Activated T-cell treated with anti-CD3 and anti-CD28 coated beads, Interleukin-2, amount 50 U/mL, for 72 hours (primary cell): Measurements from ENCODE around the gene FBXO31. TPM values are rescaled to one million over a fixed set of nuclear protein-coding genes. Genes with fewer than 3 reads are reported as not detected.

Source experiments
- ATAC-seq, 2 donors: fragments of 150-1000 bp; cut with Tn5 transposase; replicated peaks in 1 of 2; 2 replicates each; pipeline ENCODE4 v1.10.0; 2021; ENCODE audit warnings: moderate library complexity in 2 of 2, mild to moderate bottlenecking in 1 of 2
- DNase-seq, 2 donors: peaks; one replicate each; pipeline ENCODE4 v3.0.0; 2021 to 2022; ENCODE audit warnings: mixed read lengths in 1 of 2
- H3K27ac Mint-ChIP-seq: one replicate; pipeline ENCODE4 v1.8.0; 2022; ENCODE audit warnings: mild to moderate bottlenecking, moderate library complexity, mixed read lengths
- H3K27me3 Mint-ChIP-seq: one replicate; pipeline ENCODE4 v1.8.0; 2022; ENCODE audit warnings: low read depth, mixed read lengths
- H3K36me3 Mint-ChIP-seq, 2 donors: one replicate each; pipeline ENCODE4 v1.8.0; 2022; ENCODE audit warnings: mixed read lengths in 2 of 2, mild to moderate bottlenecking in 1 of 2; ENCODE audit not compliant: insufficient read depth in 2 of 2
- H3K4me1 Mint-ChIP-seq: one replicate; pipeline ENCODE4 v1.8.0; 2022; ENCODE audit warnings: low read depth, mixed read lengths
- H3K4me3 Mint-ChIP-seq, 2 donors: one replicate each; pipeline ENCODE4 v1.8.0; 2022; ENCODE audit warnings: mild to moderate bottlenecking in 2 of 2, mixed read lengths in 2 of 2, moderate library complexity in 2 of 2
- H3K9me3 Mint-ChIP-seq, 2 donors: one replicate each; pipeline ENCODE4 v1.8.0; 2022; ENCODE audit warnings: mixed read lengths in 2 of 2
- total RNA-seq, 2 donors: library from RNA; stranded (reverse); gene quantifications; one replicate each; pipeline ENCODE4 v1.2.3, GENCODE V29; 2022

The FBXO31 gene, protein sequence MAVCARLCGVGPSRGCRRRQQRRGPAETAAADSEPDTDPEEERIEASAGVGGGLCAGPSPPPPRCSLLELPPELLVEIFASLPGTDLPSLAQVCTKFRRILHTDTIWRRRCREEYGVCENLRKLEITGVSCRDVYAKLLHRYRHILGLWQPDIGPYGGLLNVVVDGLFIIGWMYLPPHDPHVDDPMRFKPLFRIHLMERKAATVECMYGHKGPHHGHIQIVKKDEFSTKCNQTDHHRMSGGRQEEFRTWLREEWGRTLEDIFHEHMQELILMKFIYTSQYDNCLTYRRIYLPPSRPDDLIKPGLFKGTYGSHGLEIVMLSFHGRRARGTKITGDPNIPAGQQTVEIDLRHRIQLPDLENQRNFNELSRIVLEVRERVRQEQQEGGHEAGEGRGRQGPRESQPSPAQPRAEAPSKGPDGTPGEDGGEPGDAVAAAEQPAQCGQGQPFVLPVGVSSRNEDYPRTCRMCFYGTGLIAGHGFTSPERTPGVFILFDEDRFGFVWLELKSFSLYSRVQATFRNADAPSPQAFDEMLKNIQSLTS
- total RNA-seq, result 10 to 100 TPM; 33.7 to 36.8 TPM

DNA sequence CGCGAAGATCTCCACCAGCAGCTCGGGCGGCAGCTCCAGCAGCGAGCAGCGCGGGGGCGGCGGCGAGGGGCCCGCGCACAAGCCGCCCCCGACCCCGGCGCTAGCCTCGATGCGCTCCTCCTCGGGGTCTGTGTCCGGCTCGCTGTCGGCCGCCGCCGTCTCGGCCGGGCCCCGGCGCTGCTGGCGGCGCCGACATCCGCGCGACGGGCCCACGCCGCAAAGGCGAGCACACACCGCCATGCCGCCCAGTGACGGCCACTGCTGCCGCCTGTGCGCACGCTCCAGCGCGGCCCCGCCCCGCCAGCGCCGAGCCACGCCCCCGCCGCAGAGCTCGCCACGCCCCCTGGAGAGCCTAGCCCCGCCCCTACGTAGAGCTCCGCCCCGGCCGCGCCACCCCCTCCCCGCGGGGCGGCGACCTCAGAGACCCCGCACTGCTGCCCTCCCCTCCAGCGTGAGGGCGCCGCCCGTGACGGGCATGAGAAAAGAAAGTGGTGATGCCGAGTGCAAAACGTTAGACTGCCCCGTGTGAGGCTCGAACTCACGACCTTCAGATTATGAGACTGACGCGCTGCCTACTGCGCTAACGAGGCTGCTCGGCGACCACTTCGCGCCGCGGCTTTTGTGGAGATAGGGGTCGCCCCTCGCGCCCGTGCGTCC, at the start of gene FBXO31:
Gene FBXO31 (minus strand): TSS at position 272 of the 657 bp plus-strand sequence. CDS start 32 bp downstream, at position 240.
- Mint-ChIP-seq H3K4me3 (peak within 1 kb of the TSS; percentile 87 to 98), H3K4me1 (peaks cover 68% of the 10 kb centered on the region), H3K9me3 (peaks cover 0 to 2% of the 10 kb centered on the region in 2 donors), H3K27me3 (no peaks in the 10 kb centered on the region), H3K27ac (peak within 1 kb of the TSS; percentile 100), H3K36me3 (peaks cover 2% of the 10 kb centered on the region in 2 donors)
- DNase-seq (peak; percentile 93 to 96), ATAC-seq (peak; percentile 67 to 72)

DNA sequence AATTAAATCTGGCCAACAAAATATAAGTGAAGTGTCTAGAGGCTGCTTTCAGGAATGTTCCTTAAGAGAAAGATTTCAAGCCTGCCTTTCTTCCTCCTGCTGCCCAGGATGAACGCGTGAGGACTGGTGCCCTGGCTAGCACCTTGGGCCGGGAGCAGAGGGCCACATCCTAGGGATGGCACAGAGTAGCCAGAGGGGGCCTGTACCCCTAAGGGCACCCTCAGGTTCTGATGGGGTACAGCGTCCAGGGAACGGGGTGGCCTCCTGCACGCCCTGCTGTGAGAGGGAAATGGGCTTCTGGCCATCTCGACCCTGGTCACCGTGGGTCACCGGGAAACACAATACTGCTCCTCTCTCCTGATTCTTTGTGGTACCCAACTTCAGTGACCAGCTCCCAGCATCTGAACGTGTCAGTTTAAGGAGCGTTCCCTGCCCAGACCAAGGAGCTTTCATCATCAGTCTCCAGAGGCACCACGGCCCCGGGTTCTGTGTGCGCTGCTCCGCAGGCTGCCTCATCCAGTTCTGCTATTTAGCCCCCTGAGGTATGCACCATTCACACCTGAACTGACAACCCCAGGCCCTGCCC, 48.8 kb upstream of the FBXO31 start:
- peaks cover 0 to 1% of the 10 kb centered on the region in 2 donors for H3K36me3 Mint-ChIP-seq
- DNase-seq (no peak), ATAC-seq (no peak)
- no peak overlapping the region for H3K27ac Mint-ChIP-seq
- peaks cover 23% of the 10 kb centered on the region for H3K4me1 Mint-ChIP-seq
- H3K9me3 Mint-ChIP-seq, result no peaks in the 10 kb centered on the region
- H3K4me3 Mint-ChIP-seq, result no peak overlapping the region
- no peaks in the 10 kb centered on the region for H3K27me3 Mint-ChIP-seq

DNA sequence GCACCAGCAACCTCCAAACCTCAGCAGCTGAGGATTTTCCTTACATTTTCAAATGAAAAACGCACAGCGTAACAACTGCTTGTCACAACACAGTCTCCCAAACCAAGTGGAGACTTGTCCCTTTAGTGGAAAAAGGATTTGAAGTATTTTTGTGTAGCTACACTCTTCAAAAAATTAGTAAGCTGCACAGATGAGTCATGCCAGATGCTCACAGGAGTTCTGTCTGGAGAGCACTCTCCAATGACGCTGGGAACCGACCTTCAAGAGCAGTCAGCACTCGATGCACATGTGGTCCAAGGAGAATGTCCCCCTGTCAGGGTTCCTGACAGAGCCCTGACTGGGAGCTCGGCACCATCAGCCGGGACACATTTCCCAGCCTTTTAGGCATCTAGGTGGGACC, 48.4 kb upstream of the FBXO31 start:
- Mint-ChIP-seq H3K4me3 (no peak overlapping the region), H3K9me3 (no peaks in the 10 kb centered on the region), H3K27me3 (no peaks in the 10 kb centered on the region), H3K27ac (no peak overlapping the region), H3K36me3 (peaks cover 0 to 1% of the 10 kb centered on the region in 2 donors), H3K4me1 (peaks cover 21% of the 10 kb centered on the region)
- no peak for DNase-seq
- no peak for ATAC-seq

DNA sequence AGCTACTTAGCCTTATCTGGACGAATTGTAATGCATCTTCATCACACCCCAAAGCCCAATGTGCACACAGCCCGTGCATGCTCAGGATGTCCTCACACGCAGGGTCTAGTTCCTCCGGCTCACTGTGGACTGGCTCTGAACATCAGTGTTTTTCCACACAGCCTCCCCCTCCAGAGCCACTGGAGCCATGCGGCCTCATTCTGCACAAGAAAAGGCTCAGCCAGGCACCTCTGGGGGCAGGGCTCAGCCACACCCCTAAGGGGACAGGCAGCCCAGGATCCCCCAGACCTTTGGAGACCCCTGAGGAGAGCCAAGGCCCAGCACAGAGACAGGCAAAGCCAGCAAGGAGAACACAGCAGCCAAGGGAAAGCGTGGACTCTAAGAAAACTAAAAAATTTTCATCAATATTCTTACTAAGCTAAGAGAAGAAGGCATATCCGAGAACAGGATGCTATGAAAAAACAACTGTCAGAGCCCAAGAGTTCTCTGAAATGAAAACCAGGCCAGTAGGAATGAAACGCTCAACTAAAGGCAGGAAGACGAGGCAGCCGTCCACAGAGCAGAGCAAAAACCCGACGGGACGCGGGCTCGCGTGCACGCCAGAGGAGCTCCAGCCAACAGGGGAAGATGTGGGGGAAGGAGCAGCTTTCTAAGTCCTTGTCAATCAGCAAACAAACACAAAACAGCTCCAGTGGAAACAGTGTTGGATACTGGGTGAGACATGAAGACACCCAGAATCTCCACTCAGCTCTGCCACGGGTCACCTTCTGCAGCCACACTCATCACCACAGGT, 43.0 kb upstream of the FBXO31 start:
- no peak for ATAC-seq
- DNase-seq, result no peak
- H3K36me3 Mint-ChIP-seq, result peaks cover 2 to 5% of the 10 kb centered on the region in 2 donors

DNA sequence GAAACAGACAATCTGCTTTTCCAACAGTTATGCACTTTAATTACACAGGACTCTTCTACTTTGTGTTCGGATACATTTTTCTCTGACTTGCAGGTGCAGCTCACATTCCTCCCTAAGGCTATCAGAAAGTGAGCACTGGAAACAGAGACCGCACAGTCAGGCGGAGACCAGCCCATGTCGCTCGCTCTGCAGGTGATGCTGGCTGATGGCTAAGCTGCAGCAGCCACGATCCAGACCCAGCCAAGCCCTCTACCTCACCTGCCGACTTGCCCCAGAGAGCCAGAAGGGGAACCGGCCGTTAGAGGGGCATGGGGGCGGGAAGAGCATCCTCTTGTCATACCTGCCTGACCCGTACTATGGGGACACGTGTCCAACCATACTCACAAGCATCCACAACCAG, 42.4 kb upstream of the FBXO31 start:
- Mint-ChIP-seq H3K4me1 (no peaks in the 10 kb centered on the region), H3K9me3 (no peaks in the 10 kb centered on the region), H3K4me3 (no peak overlapping the region), H3K27ac (no peak overlapping the region), H3K27me3 (no peaks in the 10 kb centered on the region), H3K36me3 (peaks cover 2 to 5% of the 10 kb centered on the region in 2 donors)
- ATAC-seq, result no peak
- DNase-seq, result no peak

More for the DNA sequence above, 43.0 kb upstream of the FBXO31 start:
- Mint-ChIP-seq H3K4me1 (no peaks in the 10 kb centered on the region), H3K4me3 (no peak overlapping the region), H3K9me3 (no peaks in the 10 kb centered on the region), H3K27me3 (no peaks in the 10 kb centered on the region), H3K27ac (no peak overlapping the region)

DNA sequence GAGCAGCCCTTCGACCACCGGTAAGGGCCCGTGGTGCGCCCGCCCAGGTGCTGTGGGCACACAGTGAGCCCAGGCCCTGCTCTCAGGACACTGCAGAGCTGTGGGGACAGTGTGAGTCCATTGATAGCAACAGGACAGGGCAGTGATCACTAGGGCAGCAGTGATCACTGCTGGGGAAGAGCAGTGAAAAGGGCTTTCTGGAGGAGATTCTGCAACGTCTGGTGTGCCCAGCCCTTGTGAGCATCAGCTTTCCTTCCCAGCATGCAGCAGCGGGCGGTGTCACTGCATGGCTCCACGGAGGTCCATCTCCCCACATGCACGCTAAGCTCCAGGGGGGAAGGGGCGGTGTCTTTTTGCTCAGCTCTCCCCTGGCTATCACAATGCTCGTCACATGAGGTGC, 40.7 kb upstream of the FBXO31 start:
- no peaks in the 10 kb centered on the region for H3K4me1 Mint-ChIP-seq
- ATAC-seq (no peak), DNase-seq (no peak)
- H3K4me3 Mint-ChIP-seq, result no peak overlapping the region
- no peaks in the 10 kb centered on the region for H3K9me3 Mint-ChIP-seq
- no peaks in the 10 kb centered on the region for H3K27me3 Mint-ChIP-seq
- peaks cover 2 to 5% of the 10 kb centered on the region in 2 donors for H3K36me3 Mint-ChIP-seq
- no peak overlapping the region for H3K27ac Mint-ChIP-seq

DNA sequence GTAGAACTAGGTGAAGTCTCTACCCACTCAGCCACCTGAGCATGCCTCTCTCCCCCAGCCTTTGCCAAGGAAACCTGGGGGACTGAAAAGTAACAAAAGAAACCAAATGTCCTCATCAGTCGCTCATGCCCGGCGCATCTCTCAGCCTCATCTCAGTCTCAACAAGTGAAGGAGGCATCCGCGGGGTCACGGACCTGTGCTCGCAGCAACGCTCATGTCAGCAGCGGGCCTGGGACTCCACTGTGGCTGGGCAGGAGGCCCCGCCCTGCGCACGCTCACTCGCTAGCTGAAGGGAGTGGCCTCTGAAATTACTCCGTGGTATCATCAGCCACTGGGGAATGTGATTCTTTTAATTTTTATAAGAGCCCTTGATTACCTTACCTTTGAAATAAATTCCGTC, 39.9 kb upstream of the FBXO31 start:
- Mint-ChIP-seq H3K4me3 (no peak overlapping the region), H3K9me3 (no peaks in the 10 kb centered on the region), H3K36me3 (peaks cover 2 to 5% of the 10 kb centered on the region in 2 donors), H3K4me1 (no peaks in the 10 kb centered on the region), H3K27me3 (no peaks in the 10 kb centered on the region), H3K27ac (no peak overlapping the region)
- no peak for ATAC-seq
- no peak for DNase-seq

DNA sequence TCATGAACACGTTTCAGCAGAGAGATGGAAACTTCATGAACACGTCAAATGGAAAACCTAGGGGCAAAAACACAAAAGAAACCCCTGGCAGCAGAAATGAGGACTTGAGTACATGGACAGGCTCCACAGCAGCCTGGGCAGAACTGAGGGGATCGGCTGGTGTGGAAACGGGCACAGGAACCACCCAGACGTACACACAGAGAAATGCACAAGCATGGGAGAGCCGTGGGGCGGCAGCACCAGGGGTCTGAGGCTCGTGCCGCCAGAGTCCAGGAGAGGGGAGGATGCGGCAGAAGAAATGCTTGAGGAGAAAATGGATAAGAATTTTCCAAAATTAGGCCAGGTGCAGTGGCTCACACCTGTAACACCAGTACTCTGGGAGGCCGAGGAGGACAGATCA, 38.5 kb upstream of the FBXO31 start:
- Mint-ChIP-seq H3K27ac (no peak overlapping the region), H3K4me3 (no peak overlapping the region), H3K4me1 (no peaks in the 10 kb centered on the region), H3K36me3 (peaks cover 2 to 4% of the 10 kb centered on the region in 2 donors), H3K9me3 (no peaks in the 10 kb centered on the region), H3K27me3 (no peaks in the 10 kb centered on the region)
- DNase-seq (no peak), ATAC-seq (no peak)

DNA sequence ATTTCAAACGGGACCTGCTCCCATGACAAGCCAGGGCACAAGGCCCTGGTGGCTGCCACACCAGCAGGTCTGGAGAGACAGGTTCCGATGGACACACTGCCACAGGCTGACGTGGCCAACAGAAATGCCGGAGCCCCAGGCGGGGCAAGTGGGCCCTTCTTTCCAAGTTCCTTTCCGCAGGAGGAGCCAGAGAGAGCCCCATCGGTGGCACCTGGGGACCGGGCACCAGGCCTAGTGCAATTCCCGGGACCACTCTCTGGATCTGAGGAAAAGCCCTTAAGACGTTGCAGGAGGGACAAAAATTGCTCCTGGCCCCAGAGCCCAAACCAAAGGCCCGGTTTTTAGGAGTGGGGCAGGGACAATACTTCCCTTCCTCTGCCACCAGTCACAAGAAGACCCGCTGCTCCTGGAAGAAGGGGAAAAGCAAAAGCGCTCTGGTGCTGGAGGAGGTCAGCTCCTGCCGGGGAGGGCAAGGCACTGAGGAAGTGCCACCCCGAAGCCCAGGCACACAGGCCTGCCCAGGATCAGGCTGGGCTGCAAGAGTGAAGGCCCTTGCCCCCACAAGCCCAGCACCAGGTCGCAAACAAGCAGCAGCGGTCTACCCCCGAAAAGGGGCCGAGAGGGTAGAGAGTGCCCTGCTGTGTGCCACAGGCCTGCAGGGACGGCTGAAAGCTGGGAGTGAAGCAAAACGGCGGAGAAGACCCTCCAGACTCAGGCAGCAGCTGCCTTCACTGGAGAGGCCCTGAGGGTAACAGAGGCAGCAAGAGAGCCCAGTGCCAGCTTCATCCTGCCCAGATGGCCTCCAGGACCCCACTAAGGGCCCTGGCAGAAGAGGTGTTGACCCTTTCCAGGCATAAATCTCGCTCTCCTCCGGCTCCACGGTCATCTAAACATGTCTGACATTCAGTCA, 37.7 kb upstream of the FBXO31 start:
- H3K9me3 Mint-ChIP-seq, result no peaks in the 10 kb centered on the region
- no peak overlapping the region for H3K27ac Mint-ChIP-seq
- H3K27me3 Mint-ChIP-seq, result no peaks in the 10 kb centered on the region
- no peaks in the 10 kb centered on the region for H3K4me1 Mint-ChIP-seq
- DNase-seq, result no peak
- H3K4me3 Mint-ChIP-seq, result no peak overlapping the region
- H3K36me3 Mint-ChIP-seq, result peaks cover 2 to 4% of the 10 kb centered on the region in 2 donors
- no peak for ATAC-seq

DNA sequence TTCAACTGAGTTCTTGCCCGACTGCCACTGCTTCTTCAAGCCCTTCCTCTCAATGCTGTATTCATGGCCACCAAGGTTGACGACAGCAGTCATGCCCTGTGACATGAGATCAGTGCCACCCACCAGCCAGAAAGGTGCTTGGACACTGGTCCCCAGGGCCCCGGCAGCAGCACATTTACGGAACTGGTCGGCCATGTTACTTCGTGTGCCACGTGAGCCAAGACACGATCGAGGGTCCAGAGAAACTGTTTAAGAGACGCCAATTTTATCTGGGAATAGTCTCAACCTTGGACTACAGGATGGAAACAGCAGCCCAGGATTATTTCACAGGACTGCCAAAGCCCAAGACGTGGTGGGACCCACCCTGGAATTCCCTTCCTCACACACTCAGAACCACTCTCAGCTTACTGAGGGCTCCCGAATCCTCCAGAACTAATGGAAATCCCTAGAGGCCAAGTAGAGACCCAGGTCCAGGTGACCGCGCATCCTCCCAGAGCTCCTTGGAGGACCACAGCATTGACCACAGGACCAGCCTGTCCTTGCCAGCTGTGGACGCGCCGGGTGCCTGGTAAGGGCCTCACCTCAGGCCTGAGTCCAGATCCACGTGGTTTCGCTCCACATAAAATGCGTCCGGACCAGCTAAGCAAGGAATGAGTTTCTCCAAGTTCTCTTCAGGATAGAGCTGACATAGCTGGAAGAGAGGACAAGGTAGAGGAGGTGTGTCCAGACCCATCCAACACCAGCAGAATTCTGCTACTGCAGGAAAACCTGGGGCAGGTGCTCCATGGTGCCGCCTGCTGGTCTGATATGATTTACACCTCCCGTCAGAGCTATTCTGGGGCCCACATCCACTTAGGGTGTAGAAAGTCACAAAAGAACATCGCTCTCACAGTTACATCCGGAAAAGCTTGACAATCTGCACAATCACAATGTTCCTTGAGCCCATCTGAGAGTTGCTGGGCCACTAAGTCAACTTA, 36.7 kb upstream of the FBXO31 start:
- Mint-ChIP-seq H3K4me3 (no peak overlapping the region), H3K27me3 (no peaks in the 10 kb centered on the region), H3K36me3 (peaks cover 2 to 4% of the 10 kb centered on the region in 2 donors), H3K27ac (no peak overlapping the region), H3K9me3 (no peaks in the 10 kb centered on the region), H3K4me1 (peaks cover 2% of the 10 kb centered on the region)
- ATAC-seq (no peak), DNase-seq (peak in 1 of 2 donors; percentile 23)

DNA sequence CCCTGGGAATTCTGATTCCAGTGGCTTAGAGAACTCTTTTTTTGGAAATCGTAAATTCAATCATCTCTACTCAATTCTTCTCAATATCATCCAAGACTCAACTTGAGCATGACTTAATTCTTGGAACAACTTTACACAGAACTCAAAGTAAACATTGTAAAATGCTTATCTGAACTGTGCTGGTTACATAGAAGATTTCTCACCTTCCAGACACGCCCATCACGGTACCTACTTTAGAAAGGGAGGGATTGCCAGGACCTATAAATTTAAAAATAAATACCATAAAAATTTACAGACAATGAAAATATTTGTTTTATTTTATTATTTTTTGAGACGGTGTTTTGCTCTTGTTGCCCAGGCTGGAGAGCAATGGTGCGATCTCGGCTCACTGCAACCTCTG, 35.1 kb upstream of the FBXO31 start:
- no peaks in the 10 kb centered on the region for H3K27me3 Mint-ChIP-seq
- H3K9me3 Mint-ChIP-seq, result no peaks in the 10 kb centered on the region
- peaks cover 2 to 7% of the 10 kb centered on the region in 2 donors for H3K36me3 Mint-ChIP-seq
- H3K4me1 Mint-ChIP-seq, result peaks cover 9% of the 10 kb centered on the region
- H3K27ac Mint-ChIP-seq, result no peak overlapping the region
- DNase-seq, result no peak
- no peak overlapping the region for H3K4me3 Mint-ChIP-seq
- ATAC-seq, result no peak
